HTR-8/SVneo (cell line): ENCODE data around the gene ADGRG1.

Experiments used
- DNase-seq: peaks from one replicate; pipeline ENCODE4 v3.0.0; 2011; ENCODE audit warnings: low spot score, mixed read lengths; ENCODE audit not compliant: insufficient read length
- FAIRE-seq: peaks from 2 replicates; lab custom pipeline; 2011; peaks lifted over from hg19 to GRCh38; lab: Jason Lieb, UNC

ADGRG1 gene

GRCh38 chr16:57603115-57604024 lies 25.1 kb upstream of the ADGRG1 start:
- FAIRE-seq (no peak), DNase-seq (no peak)

- DNase-seq: no peak
- FAIRE-seq: no peak
Observed at GRCh38 chr16:57604177-57604576, 24.3 kb upstream of the ADGRG1 start.

GRCh38 chr16:57606147-57606846 lies 22.1 kb upstream of the ADGRG1 start:
- FAIRE-seq (no peak), DNase-seq (no peak)

GRCh38 chr16:57606847-57607501 lies 21.5 kb upstream of the ADGRG1 start:
- FAIRE-seq (no peak), DNase-seq (no peak)

- DNase-seq: no peak
- FAIRE-seq: no peak
Observed at GRCh38 chr16:57607676-57608461, 20.6 kb upstream of the ADGRG1 start.

- FAIRE-seq (no peak), DNase-seq (no peak)
Observed at GRCh38 chr16:57608462-57609113, 19.8 kb upstream of the ADGRG1 start.

- DNase-seq (no peak), FAIRE-seq (no peak)
Observed at GRCh38 chr16:57609541-57610401, 18.7 kb upstream of the ADGRG1 start.

- no peak for DNase-seq
Observed at GRCh38 chr16:57610611-57611010, 17.8 kb upstream of the ADGRG1 start.

GRCh38 chr16:57611181-57611580 lies 17.2 kb upstream of the ADGRG1 start:
- no peak for DNase-seq
- no peak for FAIRE-seq

More at GRCh38 chr16:57610611-57611010, 17.8 kb upstream of the ADGRG1 start:
- no peak for FAIRE-seq

GRCh38 chr16:57611706-57612105 lies 16.7 kb upstream of the ADGRG1 start:
- FAIRE-seq: no peak
- no peak for DNase-seq

- FAIRE-seq (no peak), DNase-seq (no peak)
Observed at GRCh38 chr16:57612494-57612893, 15.9 kb upstream of the ADGRG1 start.

GRCh38 chr16:57613514-57613913 lies 14.9 kb upstream of the ADGRG1 start:
- no peak for FAIRE-seq
- DNase-seq: no peak

GRCh38 chr16:57614536-57614935 lies 13.9 kb upstream of the ADGRG1 start:
- FAIRE-seq: no peak
- no peak for DNase-seq

- no peak for DNase-seq
- no peak for FAIRE-seq
Observed at GRCh38 chr16:57614944-57615343, 13.5 kb upstream of the ADGRG1 start.

GRCh38 chr16:57615813-57616212 lies 12.6 kb upstream of the ADGRG1 start:
- no peak for FAIRE-seq

GRCh38 chr16:57616241-57616640 lies 12.2 kb upstream of the ADGRG1 start:
- DNase-seq (no peak), FAIRE-seq (no peak)

More at GRCh38 chr16:57615813-57616212, 12.6 kb upstream of the ADGRG1 start:
- no peak for DNase-seq

- FAIRE-seq: no peak
- DNase-seq: no peak
Observed at GRCh38 chr16:57616876-57617275, 11.6 kb upstream of the ADGRG1 start.

- no peak for FAIRE-seq
- DNase-seq: no peak
Observed at GRCh38 chr16:57617604-57618111, 10.8 kb upstream of the ADGRG1 start.
